ENCODE data around the gene NFAT5.
A peak's percentile ranks its signal among the peaks of the same experiment; 100 is the strongest.
"Not testable (repeated sequence)": the region's sequence is repeated elsewhere in the genome, so short reads cannot be mapped to it uniquely, and the experiment has no call there.

The NFAT5 gene

GRCh38 chr16:69566981-69567680 lies 1.4 kb downstream of the NFAT5 start:
- no peak for TF ChIP-seq CTCF (IDR thresholded peaks at IDR 0.05)
- Histone ChIP-seq H3K4me3 (peak overlapping the region; percentile 100), H3K27ac (peak overlapping the region; percentile 99 to 100)
- no peak for DNase-seq (ENCODE audit: low spot score)

- Histone ChIP-seq H3K27ac (no peak overlapping the region), H3K4me3 (no peak overlapping the region)
- no peak for DNase-seq (ENCODE audit: low spot score)
- TF ChIP-seq CTCF (IDR thresholded peaks at IDR 0.05), result no peak
These were observed 2.9 kb downstream of the NFAT5 start for GRCh38 chr16:69568676-69569075.

- H3K4me3 ChIP-seq; H3K27ac ChIP-seq; DNase-seq (ENCODE audit: low spot score): not testable (repeated sequence)
These were observed 13.0 kb downstream of the NFAT5 start for GRCh38 chr16:69578771-69579170.

GRCh38 chr16:69579783-69580481 lies 14.2 kb downstream of the NFAT5 start:
- TF ChIP-seq CTCF (IDR thresholded peaks at IDR 0.05), result no peak
- no peak overlapping the region for H3K4me3 ChIP-seq
- H3K27ac ChIP-seq, result no peak overlapping the region
- DNase-seq (ENCODE audit: low spot score), result no peak

- no peak overlapping the region for H3K4me3 ChIP-seq
- no peak for TF ChIP-seq CTCF (IDR thresholded peaks at IDR 0.05)
- H3K27ac ChIP-seq, result no peak overlapping the region
- no peak for DNase-seq (ENCODE audit: low spot score)
These were observed 15.5 kb downstream of the NFAT5 start for GRCh38 chr16:69581297-69581696.

- DNase-seq (ENCODE audit: low spot score); H3K4me3 ChIP-seq; H3K27ac ChIP-seq: not testable (repeated sequence)
These were observed 18.7 kb downstream of the NFAT5 start for GRCh38 chr16:69584493-69584892.

- Histone ChIP-seq H3K27ac (no peak overlapping the region), H3K4me3 (no peak overlapping the region)
- no peak for DNase-seq (ENCODE audit: low spot score)
- TF ChIP-seq CTCF (IDR thresholded peaks at IDR 0.05), result no peak
These were observed 23.9 kb downstream of the NFAT5 start for GRCh38 chr16:69589434-69590269.
